ENCODE measurements around the gene RBM20. TPM values are rescaled to one million over a fixed set of nuclear protein-coding genes. Genes with fewer than 3 reads are reported as not detected.

RBM20 gene
- total RNA-seq, 1 experiment from 2014 or later, result 0.10 TPM

- no peaks in the 10 kb centered on the region; the same call in 1 of the 2 replicates for H3K36me3 ChIP-seq (ENCODE audit: control insufficient read depth, insufficient read depth, low read length)
- ATAC-seq (no peak), DNase-seq (ENCODE audit: low read depth, low spot score) (no peak)
- no peak overlapping the region for H3K27ac ChIP-seq (ENCODE audit: low read length)
- in situ Hi-C loops (cut with HindIII; ENCODE audit: low pct_unique_long_range_greater_than_20kb, low sequenced_read_pairs) (no loop called here), intact Hi-C loops (cut with micrococcal nuclease; ENCODE audit: unreplicated experiment) (no loop called here)
- H3K9me3 ChIP-seq (ENCODE audit: control insufficient read depth, insufficient read depth, low read depth, low read length), result no peaks in the 10 kb centered on the region
- no TSS peak for BruUV-seq (replicated peaks)
- H3K4me3 ChIP-seq (ENCODE audit: low read depth in 2 of 2, low read length in 2 of 2), result no peak overlapping the region
- TF ChIP-seq REST (IDR thresholded peaks at IDR 0.05; ENCODE audit: insufficient read depth in 1 of 2, low read depth in 2 of 2, low read length in 1 of 2) (no peak), CTCF (IDR thresholded peaks at IDR 0.05) (no peak), SIN3A (IDR thresholded peaks at IDR 0.05; ENCODE audit: borderline replicate concordance, insufficient read depth, low read depth, low read length) (no peak), TCF7L2 (IDR thresholded peaks at IDR 0.05; ENCODE audit: low read depth, low read length) (no peak), POLR2AphosphoS5 (IDR thresholded peaks at IDR 0.05; ENCODE audit: low read depth, low read length) (no peak)
- CTCF ChIA-PET, result no interaction called here
- POLR2A ChIA-PET, result no interaction called here
- peaks cover 14% of the 10 kb centered on the region for H3K4me1 ChIP-seq (ENCODE audit: control insufficient read depth, insufficient read depth, low read length)
- H3K27me3 ChIP-seq (ENCODE audit: control insufficient read depth, insufficient read depth, low read length), result peaks cover 64% of the 10 kb centered on the region
Observed at GRCh38 chr10:110646417-110647135, 2.4 kb downstream of the RBM20 start.

- TF ChIP-seq POLR2AphosphoS5 (IDR thresholded peaks at IDR 0.05; ENCODE audit: low read depth, low read length) (no peak), SIN3A (IDR thresholded peaks at IDR 0.05; ENCODE audit: borderline replicate concordance, insufficient read depth, low read depth, low read length) (no peak), TCF7L2 (IDR thresholded peaks at IDR 0.05; ENCODE audit: low read depth, low read length) (no peak), REST (IDR thresholded peaks at IDR 0.05; ENCODE audit: insufficient read depth in 1 of 2, low read depth in 2 of 2, low read length in 1 of 2) (no peak), CTCF (IDR thresholded peaks at IDR 0.05) (no peak)
- ATAC-seq, result no peak
- DNase-seq (ENCODE audit: low read depth, low spot score), result no peak
- Histone ChIP-seq H3K36me3 (ENCODE audit: control insufficient read depth, insufficient read depth, low read length) (no peaks in the 10 kb centered on the region; the same call in 1 of the 2 replicates), H3K27ac (ENCODE audit: low read length) (no peak overlapping the region), H3K9me3 (ENCODE audit: control insufficient read depth, insufficient read depth, low read depth, low read length) (no peaks in the 10 kb centered on the region), H3K4me1 (ENCODE audit: control insufficient read depth, insufficient read depth, low read length) (peaks cover 14% of the 10 kb centered on the region), H3K27me3 (ENCODE audit: control insufficient read depth, insufficient read depth, low read length) (peaks cover 59% of the 10 kb centered on the region), H3K4me3 (ENCODE audit: low read depth in 2 of 2, low read length in 2 of 2) (no peak overlapping the region)
- intact Hi-C loops (cut with micrococcal nuclease; ENCODE audit: unreplicated experiment) (no loop called here), in situ Hi-C loops (cut with HindIII; ENCODE audit: low pct_unique_long_range_greater_than_20kb, low sequenced_read_pairs) (no loop called here)
- POLR2A ChIA-PET, result no interaction called here
- CTCF ChIA-PET, result no interaction called here
- BruUV-seq (replicated peaks), result no TSS peak
Observed at GRCh38 chr10:110647136-110647430, 2.9 kb downstream of the RBM20 start.

Measured in Panc1 (cell line).